Gastrocnemius medialis (tissue), 4 donors: ENCODE results near the gene CCDC141. TPM values are rescaled to one million over a fixed set of nuclear protein-coding genes. Genes with fewer than 3 reads are reported as not detected.

Experiments used
- ATAC-seq, 2 donors: fragments of 150-250 bp; one replicate each; pipeline ENCODE4 v1.9.1; 2016
- DNase-seq, 2 donors: peaks; one replicate each; pipeline ENCODE4 v3.0.0-alpha.2; 2019
- H3K27ac ChIP-seq, 4 donors: fragments of 200-600 bp; sonication (generic); 1 replicate in 1 of 4; 2 replicates in 3 of 4; pipeline ENCODE4 v1.5.1; 2016 to 2018; ENCODE audit warnings: mild to moderate bottlenecking in 2 of 4, moderate library complexity in 1 of 4
- H3K27me3 ChIP-seq, 3 donors: fragments of 200-600 bp; sonication (generic) in 2 of 3; 1 replicate in 1 of 3; 2 replicates in 2 of 3; pipeline versions ENCODE4 v1.5.1 to v1.6.0; 2016 to 2019; ENCODE audit warnings: mild to moderate bottlenecking in 1 of 3, moderate library complexity in 1 of 3
- H3K36me3 ChIP-seq, 2 donors: fragments of 200-600 bp; sonication (generic) in 1 of 2; one replicate each; pipeline ENCODE4 v1.5.1; 2017 to 2018
- H3K4me1 ChIP-seq, 2 donors: fragments of 200-600 bp; sonication (generic) in 1 of 2; one replicate each; pipeline ENCODE4 v1.5.1; 2016 to 2017; ENCODE audit warnings: mild to moderate bottlenecking in 2 of 2
- H3K4me3 ChIP-seq, 4 donors: fragments of 200-600 bp; sonication (generic) in 3 of 4; 1 replicate in 1 of 4; 2 replicates in 3 of 4; pipeline ENCODE4 v1.5.1; 2016 to 2019; ENCODE audit warnings: mild to moderate bottlenecking in 2 of 4
- H3K9me3 ChIP-seq, 3 donors: fragments of 200-600 bp; sonication (generic) in 2 of 3; 1 replicate in 1 of 3; 2 replicates in 2 of 3; pipeline ENCODE4 v1.5.1; 2016 to 2019
- CTCF ChIP-seq, 5 experiments: fragments of 450-650 bp in 3 of 5; fragments of 200-600 bp in 2 of 5; sonication (generic) in 2 of 5; IDR thresholded peaks in 4 of 5; conservative IDR thresholded peaks in 1 of 5; 1 replicate in 4 of 5; 2 replicates in 1 of 5; pipeline ENCODE4 v1.5.1; 2016 to 2019; ENCODE audit warnings: antibody characterized with exemption in 5 of 5, mild to moderate bottlenecking in 3 of 5, moderate library complexity in 3 of 5
- POLR2A ChIP-seq, 2 donors: fragments of 450-650 bp; IDR thresholded peaks; one replicate each; pipeline ENCODE4 v1.6.1; 2017; ENCODE audit warnings: antibody characterized with exemption in 2 of 2, mild to moderate bottlenecking in 2 of 2, moderate library complexity in 2 of 2
- in situ Hi-C, 4 donors: fragments of 200-750 bp; cut with MboI; loops; one replicate each; pipeline versions ENCODE4 v1.15.0 to v1.8.0; 2017; ENCODE audit warnings: low sequenced_read_pairs in 4 of 4
- intact Hi-C: fragments of 100-400 bp; cut with DNase I; formaldehyde crosslinking; loops from one replicate; pipeline ENCODE4 v1.15.1; 2023; ENCODE audit warnings: low total_unique reads
- total RNA-seq, 4 donors: library from RNA; depleted of rRNA; stranded (reverse); fragments of >200 nt; gene quantifications; one replicate each; pipeline versions ENCODE4 v1.1.0 to v1.2.3, GENCODE V29; 2016

The CCDC141 gene
- total RNA-seq, 4 donors from 2014 or later = 0.85 to 4.3 (median 2.2) TPM

GRCh38 chr2:178895171-178895570 is 154.8 kb downstream of the CCDC141 start:
- H3K4me1 ChIP-seq = peaks cover 58 to 62% of the 10 kb centered on the region in 2 donors
- DNase-seq (no peak), ATAC-seq (no peak)
- TF ChIP-seq CTCF (IDR thresholded peaks at IDR 0.05 in 4 of 5, conservative IDR thresholded peaks at IDR 0.05 in 1 of 5) (no peak), POLR2A (IDR thresholded peaks at IDR 0.05) (no peak)
- in situ Hi-C loops (no loop called here), intact Hi-C loops (no loop called here)
- no peaks in the 10 kb centered on the region for H3K36me3 ChIP-seq
- no peak overlapping the region for H3K4me3 ChIP-seq
- peak overlapping the region; percentile 58 to 70 (median 64) for H3K27ac ChIP-seq
- H3K9me3 ChIP-seq = no peaks in the 10 kb centered on the region
- H3K27me3 ChIP-seq = no peaks in the 10 kb centered on the region

GRCh38 chr2:178892751-178893625 is 156.9 kb downstream of the CCDC141 start:
- in situ Hi-C loops = no loop called here
- peaks cover 62 to 73% of the 10 kb centered on the region in 2 donors for H3K4me1 ChIP-seq

GRCh38 chr2:178891959-178892485 is 157.9 kb downstream of the CCDC141 start:
- no peaks in the 10 kb centered on the region for H3K36me3 ChIP-seq
- in situ Hi-C loops = no loop called here
- H3K4me1 ChIP-seq = peaks cover 65 to 76% of the 10 kb centered on the region in 2 donors
- no peaks in the 10 kb centered on the region for H3K27me3 ChIP-seq
- DNase-seq (no peak), ATAC-seq (peak; percentile 40 to 55)
- H3K27ac ChIP-seq = peak overlapping the region; percentile 55 to 84 (median 80)
- no peaks in the 10 kb centered on the region for H3K9me3 ChIP-seq
- no peak for TF ChIP-seq CTCF (IDR thresholded peaks at IDR 0.05 in 4 of 5, conservative IDR thresholded peaks at IDR 0.05 in 1 of 5)
- TF ChIP-seq POLR2A (IDR thresholded peaks at IDR 0.05) = no peak
- intact Hi-C loops = loop anchor here (1.0 to 2.0 kb wide), 2 partner anchors 22 to 85 kb away; partner anchors contain the start of gene TTN
- peak overlapping the region in 1 of 4 donors; percentile 1 for H3K4me3 ChIP-seq

More at GRCh38 chr2:178892751-178893625, 156.9 kb downstream of the CCDC141 start:
- no peak for ATAC-seq
- no peaks in the 10 kb centered on the region for H3K27me3 ChIP-seq
- intact Hi-C loops = no loop called here
- no peaks in the 10 kb centered on the region for H3K9me3 ChIP-seq
- H3K27ac ChIP-seq = peak overlapping the region; percentile 55 to 84 (median 80)
- no peak overlapping the region for H3K4me3 ChIP-seq
- DNase-seq = no peak
- no peak for TF ChIP-seq CTCF (IDR thresholded peaks at IDR 0.05 in 4 of 5, conservative IDR thresholded peaks at IDR 0.05 in 1 of 5)
- no peak for TF ChIP-seq POLR2A (IDR thresholded peaks at IDR 0.05)
- H3K36me3 ChIP-seq = no peaks in the 10 kb centered on the region

- in situ Hi-C loops (no loop called here), intact Hi-C loops (loop anchor here (1.0 to 2.0 kb wide), 2 partner anchors 23 to 85 kb away; partner anchors contain the start of gene TTN)
- Histone ChIP-seq H3K27me3 (no peaks in the 10 kb centered on the region), H3K36me3 (no peaks in the 10 kb centered on the region), H3K4me1 (peaks cover 65 to 75% of the 10 kb centered on the region in 2 donors), H3K27ac (peak overlapping the region; percentile 55 to 84 (median 80)), H3K4me3 (peak overlapping the region in 1 of 4 donors; percentile 1), H3K9me3 (no peaks in the 10 kb centered on the region)
- ATAC-seq = peak; percentile 95 to 96
- TF ChIP-seq POLR2A (IDR thresholded peaks at IDR 0.05) = no peak
- TF ChIP-seq CTCF (IDR thresholded peaks at IDR 0.05 in 4 of 5, conservative IDR thresholded peaks at IDR 0.05 in 1 of 5) = peak; percentile 89 to 99 (median 96)
- peak; percentile 74 to 89 for DNase-seq
These were observed 158.5 kb downstream of the CCDC141 start for GRCh38 chr2:178891265-178891958.
